PFSK-1 (cell line): ENCODE results near the gene SYS1.

ENCODE experiments used
- FOXP2 ChIP-seq: optimal IDR thresholded peaks from 2 replicates; pipeline ENCODE3; 2011; ENCODE audit warnings: borderline replicate concordance, control low read depth, inconsistent platforms; ENCODE audit not compliant: insufficient read depth; ENCODE audit errors: extremely low read length, extremely low read depth
- TAF1 ChIP-seq: IDR thresholded peaks from 2 replicates; pipeline ENCODE4 v1.6.1; 2012; ENCODE audit warnings: low read length, control low read depth, borderline replicate concordance; ENCODE audit not compliant: insufficient read depth

DNA sequence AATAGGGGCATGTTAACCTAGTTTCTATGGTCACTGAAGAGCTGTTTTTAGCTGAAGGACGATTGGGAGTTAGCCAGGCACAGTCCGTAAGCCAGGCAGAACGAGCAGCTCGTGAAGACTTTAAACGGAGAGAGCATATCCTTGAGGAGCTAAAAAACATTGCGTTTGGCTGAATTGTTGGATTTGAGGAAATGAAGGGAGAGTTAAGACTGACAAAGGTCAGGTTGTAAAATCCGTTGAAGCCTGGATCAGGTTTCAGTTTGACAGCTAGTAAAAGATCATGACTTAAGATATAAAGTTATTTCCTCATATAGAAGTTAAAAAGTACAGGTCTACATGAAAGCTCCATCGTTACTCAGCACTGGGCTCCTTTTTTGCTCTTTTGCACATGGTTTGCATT is 47.9 kb downstream of the SYS1 start:
- TF ChIP-seq TAF1 (no peak), FOXP2 (no peak)
